C4-2B (cell line): ENCODE measurements around the gene TAOK3.

ENCODE experiments used
- CTCF ChIP-seq: fragments of 450-650 bp; conservative IDR thresholded peaks from 2 replicates; pipeline ENCODE4 v1.5.1; 2017; ENCODE audit warnings: mild to moderate bottlenecking
- ZFX ChIP-seq: fragments of 450-650 bp; IDR thresholded peaks from 2 replicates; pipeline ENCODE4 v1.6.1; 2017

DNA sequence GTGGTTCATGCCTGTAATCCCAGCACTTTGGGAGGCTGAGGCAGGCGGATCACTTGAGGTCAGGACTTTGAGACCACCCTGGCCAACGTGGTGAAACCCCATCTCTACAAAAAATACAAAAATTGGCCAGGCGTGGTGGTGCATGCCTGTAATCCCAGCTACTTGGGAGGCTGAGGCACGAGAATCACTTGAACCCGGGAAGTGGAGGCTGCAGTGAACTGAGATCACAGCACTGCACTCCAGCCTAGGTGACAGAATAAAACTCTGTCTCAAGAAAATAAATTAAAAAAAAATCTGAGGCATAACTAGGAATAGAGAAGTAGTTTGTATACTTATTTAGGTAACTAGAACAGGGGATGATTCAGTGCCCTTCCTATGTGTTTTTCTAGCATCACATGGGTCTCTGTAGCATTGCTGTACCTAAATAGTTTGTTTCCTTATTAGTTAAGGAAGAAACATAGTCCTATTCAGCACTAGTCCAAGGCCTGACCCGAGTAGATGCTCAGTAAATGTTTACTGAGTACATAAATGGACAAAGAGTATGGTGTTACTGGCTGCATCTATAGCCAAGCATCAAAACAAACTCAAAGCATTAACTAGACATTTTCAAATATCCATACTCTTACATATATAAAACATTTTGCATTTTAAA, 21.7 kb downstream of the TAOK3 start:
- TF ChIP-seq CTCF (no peak), ZFX (no peak)
